Measurements from ENCODE around the gene ALX4. TPM values are rescaled to one million over a fixed set of nuclear protein-coding genes. Genes with fewer than 3 reads are reported as not detected.

Gene ALX4
- total and polyA plus RNA-seq, 2 experiments from 2014 or later = not detected

DNA sequence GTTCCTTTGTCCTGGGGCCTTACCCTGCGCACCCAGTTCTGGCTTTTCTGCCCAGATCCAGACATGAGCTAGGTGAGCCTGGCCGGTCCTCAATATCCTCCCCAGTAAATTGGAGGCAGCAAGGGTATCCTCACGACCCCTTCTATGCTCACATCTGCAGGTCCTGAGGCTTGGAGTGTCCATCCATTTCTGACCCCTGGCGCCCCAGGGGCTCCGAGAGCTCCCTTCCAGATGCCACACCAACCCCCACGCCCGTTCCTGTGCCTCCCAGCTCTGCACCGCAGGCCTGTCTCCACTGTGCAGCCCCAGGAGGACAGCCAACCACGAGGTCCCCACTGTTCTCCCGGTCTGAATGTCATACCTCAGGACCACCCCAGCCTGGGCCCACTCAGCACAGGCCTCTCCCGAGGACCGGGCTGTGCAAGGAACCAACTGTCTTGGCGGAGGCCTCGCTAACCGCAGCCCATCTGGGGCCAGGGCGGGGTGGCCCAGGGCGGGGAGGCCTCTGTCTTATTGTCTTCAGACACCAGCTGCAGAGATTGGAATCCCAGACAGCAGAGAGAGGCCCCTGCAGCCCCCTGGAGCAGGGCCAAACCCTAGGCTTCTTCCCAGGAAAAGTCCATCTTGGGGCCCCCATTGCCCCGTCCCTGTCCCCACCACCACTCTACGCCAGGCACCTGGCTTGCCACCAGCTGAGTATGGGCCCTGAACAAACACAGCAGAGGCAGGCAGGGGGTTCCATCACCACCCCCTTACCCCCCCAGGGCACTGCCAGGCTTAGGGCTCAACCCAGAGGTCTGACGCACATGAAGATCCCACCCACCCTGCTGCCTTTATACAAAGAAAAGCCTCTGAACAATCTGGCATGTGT lies 39.3 kb downstream of the ALX4 start:
- ATAC-seq (no peak), DNase-seq (ENCODE audit: low spot score) (no peak)
- Histone ChIP-seq H3K79me2 (replicated peaks; ENCODE audit: insufficient read depth) (no peaks in the 10 kb centered on the region), H3K4me2 (no peak overlapping the region), H3K27ac (ENCODE audit: low read depth) (no peak overlapping the region), H3K4me3 (no peak overlapping the region), H3K27me3 (ENCODE audit: insufficient read depth) (no peaks in the 10 kb centered on the region), H3K4me1 (ENCODE audit: insufficient read depth) (no peaks in the 10 kb centered on the region), H2AFZ (no peak overlapping the region), H3K9me2 (ENCODE audit: insufficient read depth) (peaks cover 5% of the 10 kb centered on the region), H4K20me1 (replicated peaks; ENCODE audit: insufficient read depth) (no peaks in the 10 kb centered on the region), H3F3A (replicated peaks; ENCODE audit: low read depth) (no peaks in the 10 kb centered on the region), H3K36me3 (ENCODE audit: insufficient read depth) (no peaks in the 10 kb centered on the region)
- Mint-ChIP-seq H3K27me3 (ENCODE audit: insufficient read depth, low read depth, poor library complexity) (peaks cover 2% of the 10 kb centered on the region), H3K9me3 (no peaks in the 10 kb centered on the region), H3K27ac (no peak overlapping the region), H3K4me3 (no peak overlapping the region), H3K4me1 (peaks cover 3% of the 10 kb centered on the region; the same call in 1 of the 3 replicates), H3K36me3 (ENCODE audit: low read depth) (no peaks in the 10 kb centered on the region)
- TF ChIP-seq EZH2 (IDR thresholded peaks at IDR 0.05; ENCODE audit: low read depth, unreplicated experiment) (no peak), JUNB (IDR thresholded peaks at IDR 0.05; ENCODE audit: unreplicated experiment) (no peak), ZNF331 (CRISPR knock-in tag; IDR thresholded peaks at IDR 0.05; ENCODE audit: low read depth) (no peak), EZH2phosphoT487 (IDR thresholded peaks at IDR 0.05; ENCODE audit: unreplicated experiment) (no peak), STAT1 (IDR thresholded peaks at IDR 0.05; ENCODE audit: unreplicated experiment) (no peak), POLR2AphosphoS5 (IDR thresholded peaks at IDR 0.05; ENCODE audit: low read depth) (no peak), ZNF114 (CRISPR knock-in tag; IDR thresholded peaks at IDR 0.05) (no peak), CREB1 (CRISPR knock-in tag; IDR thresholded peaks at IDR 0.05; ENCODE audit: low read depth) (no peak), NANOG (IDR thresholded peaks at IDR 0.05; ENCODE audit: borderline replicate concordance) (no peak)
- TF ChIP-seq, protein P1, sequence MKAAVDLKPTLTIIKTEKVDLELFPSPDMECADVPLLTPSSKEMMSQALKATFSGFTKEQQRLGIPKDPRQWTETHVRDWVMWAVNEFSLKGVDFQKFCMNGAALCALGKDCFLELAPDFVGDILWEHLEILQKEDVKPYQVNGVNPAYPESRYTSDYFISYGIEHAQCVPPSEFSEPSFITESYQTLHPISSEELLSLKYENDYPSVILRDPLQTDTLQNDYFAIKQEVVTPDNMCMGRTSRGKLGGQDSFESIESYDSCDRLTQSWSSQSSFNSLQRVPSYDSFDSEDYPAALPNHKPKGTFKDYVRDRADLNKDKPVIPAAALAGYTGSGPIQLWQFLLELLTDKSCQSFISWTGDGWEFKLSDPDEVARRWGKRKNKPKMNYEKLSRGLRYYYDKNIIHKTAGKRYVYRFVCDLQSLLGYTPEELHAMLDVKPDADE (IDR thresholded peaks at IDR 0.05) = no peak
- TF ChIP-seq, protein P2, sequence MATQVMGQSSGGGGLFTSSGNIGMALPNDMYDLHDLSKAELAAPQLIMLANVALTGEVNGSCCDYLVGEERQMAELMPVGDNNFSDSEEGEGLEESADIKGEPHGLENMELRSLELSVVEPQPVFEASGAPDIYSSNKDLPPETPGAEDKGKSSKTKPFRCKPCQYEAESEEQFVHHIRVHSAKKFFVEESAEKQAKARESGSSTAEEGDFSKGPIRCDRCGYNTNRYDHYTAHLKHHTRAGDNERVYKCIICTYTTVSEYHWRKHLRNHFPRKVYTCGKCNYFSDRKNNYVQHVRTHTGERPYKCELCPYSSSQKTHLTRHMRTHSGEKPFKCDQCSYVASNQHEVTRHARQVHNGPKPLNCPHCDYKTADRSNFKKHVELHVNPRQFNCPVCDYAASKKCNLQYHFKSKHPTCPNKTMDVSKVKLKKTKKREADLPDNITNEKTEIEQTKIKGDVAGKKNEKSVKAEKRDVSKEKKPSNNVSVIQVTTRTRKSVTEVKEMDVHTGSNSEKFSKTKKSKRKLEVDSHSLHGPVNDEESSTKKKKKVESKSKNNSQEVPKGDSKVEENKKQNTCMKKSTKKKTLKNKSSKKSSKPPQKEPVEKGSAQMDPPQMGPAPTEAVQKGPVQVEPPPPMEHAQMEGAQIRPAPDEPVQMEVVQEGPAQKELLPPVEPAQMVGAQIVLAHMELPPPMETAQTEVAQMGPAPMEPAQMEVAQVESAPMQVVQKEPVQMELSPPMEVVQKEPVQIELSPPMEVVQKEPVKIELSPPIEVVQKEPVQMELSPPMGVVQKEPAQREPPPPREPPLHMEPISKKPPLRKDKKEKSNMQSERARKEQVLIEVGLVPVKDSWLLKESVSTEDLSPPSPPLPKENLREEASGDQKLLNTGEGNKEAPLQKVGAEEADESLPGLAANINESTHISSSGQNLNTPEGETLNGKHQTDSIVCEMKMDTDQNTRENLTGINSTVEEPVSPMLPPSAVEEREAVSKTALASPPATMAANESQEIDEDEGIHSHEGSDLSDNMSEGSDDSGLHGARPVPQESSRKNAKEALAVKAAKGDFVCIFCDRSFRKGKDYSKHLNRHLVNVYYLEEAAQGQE (IDR thresholded peaks at IDR 0.05; ENCODE audit: unreplicated experiment) = no peak
- TF ChIP-seq, protein P3, sequence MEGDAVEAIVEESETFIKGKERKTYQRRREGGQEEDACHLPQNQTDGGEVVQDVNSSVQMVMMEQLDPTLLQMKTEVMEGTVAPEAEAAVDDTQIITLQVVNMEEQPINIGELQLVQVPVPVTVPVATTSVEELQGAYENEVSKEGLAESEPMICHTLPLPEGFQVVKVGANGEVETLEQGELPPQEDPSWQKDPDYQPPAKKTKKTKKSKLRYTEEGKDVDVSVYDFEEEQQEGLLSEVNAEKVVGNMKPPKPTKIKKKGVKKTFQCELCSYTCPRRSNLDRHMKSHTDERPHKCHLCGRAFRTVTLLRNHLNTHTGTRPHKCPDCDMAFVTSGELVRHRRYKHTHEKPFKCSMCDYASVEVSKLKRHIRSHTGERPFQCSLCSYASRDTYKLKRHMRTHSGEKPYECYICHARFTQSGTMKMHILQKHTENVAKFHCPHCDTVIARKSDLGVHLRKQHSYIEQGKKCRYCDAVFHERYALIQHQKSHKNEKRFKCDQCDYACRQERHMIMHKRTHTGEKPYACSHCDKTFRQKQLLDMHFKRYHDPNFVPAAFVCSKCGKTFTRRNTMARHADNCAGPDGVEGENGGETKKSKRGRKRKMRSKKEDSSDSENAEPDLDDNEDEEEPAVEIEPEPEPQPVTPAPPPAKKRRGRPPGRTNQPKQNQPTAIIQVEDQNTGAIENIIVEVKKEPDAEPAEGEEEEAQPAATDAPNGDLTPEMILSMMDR (conservative IDR thresholded peaks at IDR 0.05; ENCODE audit: low read depth in 2 of 2) = no peak
- TF ChIP-seq, protein P4, sequence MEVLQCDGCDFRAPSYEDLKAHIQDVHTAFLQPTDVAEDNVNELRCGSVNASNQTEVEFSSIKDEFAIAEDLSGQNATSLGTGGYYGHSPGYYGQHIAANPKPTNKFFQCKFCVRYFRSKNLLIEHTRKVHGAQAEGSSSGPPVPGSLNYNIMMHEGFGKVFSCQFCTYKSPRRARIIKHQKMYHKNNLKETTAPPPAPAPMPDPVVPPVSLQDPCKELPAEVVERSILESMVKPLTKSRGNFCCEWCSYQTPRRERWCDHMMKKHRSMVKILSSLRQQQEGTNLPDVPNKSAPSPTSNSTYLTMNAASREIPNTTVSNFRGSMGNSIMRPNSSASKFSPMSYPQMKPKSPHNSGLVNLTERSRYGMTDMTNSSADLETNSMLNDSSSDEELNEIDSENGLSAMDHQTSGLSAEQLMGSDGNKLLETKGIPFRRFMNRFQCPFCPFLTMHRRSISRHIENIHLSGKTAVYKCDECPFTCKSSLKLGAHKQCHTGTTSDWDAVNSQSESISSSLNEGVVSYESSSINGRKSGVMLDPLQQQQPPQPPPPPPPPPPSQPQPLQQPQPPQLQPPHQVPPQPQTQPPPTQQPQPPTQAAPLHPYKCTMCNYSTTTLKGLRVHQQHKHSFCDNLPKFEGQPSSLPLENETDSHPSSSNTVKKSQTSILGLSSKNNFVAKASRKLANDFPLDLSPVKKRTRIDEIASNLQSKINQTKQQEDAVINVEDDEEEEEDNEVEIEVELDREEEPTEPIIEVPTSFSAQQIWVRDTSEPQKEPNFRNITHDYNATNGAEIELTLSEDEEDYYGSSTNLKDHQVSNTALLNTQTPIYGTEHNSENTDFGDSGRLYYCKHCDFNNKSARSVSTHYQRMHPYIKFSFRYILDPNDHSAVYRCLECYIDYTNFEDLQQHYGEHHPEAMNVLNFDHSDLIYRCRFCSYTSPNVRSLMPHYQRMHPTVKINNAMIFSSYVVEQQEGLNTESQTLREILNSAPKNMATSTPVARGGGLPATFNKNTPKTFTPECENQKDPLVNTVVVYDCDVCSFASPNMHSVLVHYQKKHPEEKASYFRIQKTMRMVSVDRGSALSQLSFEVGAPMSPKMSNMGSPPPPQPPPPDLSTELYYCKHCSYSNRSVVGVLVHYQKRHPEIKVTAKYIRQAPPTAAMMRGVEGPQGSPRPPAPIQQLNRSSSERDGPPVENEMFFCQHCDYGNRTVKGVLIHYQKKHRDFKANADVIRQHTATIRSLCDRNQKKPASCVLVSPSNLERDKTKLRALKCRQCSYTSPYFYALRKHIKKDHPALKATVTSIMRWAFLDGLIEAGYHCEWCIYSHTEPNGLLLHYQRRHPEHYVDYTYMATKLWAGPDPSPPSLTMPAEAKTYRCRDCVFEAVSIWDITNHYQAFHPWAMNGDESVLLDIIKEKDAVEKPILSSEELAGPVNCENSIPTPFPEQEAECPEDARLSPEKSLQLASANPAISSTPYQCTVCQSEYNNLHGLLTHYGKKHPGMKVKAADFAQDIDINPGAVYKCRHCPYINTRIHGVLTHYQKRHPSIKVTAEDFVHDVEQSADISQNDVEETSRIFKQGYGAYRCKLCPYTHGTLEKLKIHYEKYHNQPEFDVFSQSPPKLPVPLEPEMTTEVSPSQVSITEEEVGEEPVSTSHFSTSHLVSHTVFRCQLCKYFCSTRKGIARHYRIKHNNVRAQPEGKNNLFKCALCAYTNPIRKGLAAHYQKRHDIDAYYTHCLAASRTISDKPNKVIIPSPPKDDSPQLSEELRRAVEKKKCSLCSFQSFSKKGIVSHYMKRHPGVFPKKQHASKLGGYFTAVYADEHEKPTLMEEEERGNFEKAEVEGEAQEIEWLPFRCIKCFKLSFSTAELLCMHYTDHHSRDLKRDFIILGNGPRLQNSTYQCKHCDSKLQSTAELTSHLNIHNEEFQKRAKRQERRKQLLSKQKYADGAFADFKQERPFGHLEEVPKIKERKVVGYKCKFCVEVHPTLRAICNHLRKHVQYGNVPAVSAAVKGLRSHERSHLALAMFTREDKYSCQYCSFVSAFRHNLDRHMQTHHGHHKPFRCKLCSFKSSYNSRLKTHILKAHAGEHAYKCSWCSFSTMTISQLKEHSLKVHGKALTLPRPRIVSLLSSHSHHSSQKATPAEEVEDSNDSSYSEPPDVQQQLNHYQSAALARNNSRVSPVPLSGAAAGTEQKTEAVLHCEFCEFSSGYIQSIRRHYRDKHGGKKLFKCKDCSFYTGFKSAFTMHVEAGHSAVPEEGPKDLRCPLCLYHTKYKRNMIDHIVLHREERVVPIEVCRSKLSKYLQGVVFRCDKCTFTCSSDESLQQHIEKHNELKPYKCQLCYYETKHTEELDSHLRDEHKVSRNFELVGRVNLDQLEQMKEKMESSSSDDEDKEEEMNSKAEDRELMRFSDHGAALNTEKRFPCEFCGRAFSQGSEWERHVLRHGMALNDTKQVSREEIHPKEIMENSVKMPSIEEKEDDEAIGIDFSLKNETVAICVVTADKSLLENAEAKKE (CRISPR knock-in tag; IDR thresholded peaks at IDR 0.05) = no peak

Measured in GM23338 (cell line).